Endothelial cell of umbilical vein (primary cell): ENCODE measurements around the gene RFC3. TPM values are rescaled to one million over a fixed set of nuclear protein-coding genes. Genes with fewer than 3 reads are reported as not detected.

Experiments
- BruUV-seq: library from RNA; stranded (reverse); fragments of 400-500 nt; replicated peaks from 2 replicates; lab custom pipeline; 2021; lab: Mats Ljungman, UMichigan
- CTCF ChIA-PET: fragments of 300-600, 350-600 bp; sonication (Branson Sonifier 250); formaldehyde crosslinking; loops from one replicate; lab custom pipeline; 2021; ENCODE audit warnings: antibody characterized with exemption, inconsistent platforms; lab: Charles Lee
- POLR2A ChIA-PET: fragments of 300-600, 350-600 bp; sonication (Branson Sonifier 250); formaldehyde crosslinking; loops from one replicate; lab custom pipeline; 2021; ENCODE audit warnings: antibody characterized with exemption, inconsistent platforms; lab: Charles Lee
- DNase-seq: peaks from one replicate; pipeline ENCODE4 v3.0.0-alpha.2; 2011; ENCODE audit warnings: low read depth, low spot score
- FAIRE-seq: peaks from 2 replicates; lab custom pipeline; 2011; peaks lifted over from hg19 to GRCh38; lab: Jason Lieb, UNC
- H2AFZ ChIP-seq: 2 replicates; pipeline ENCODE4 v1.6.0; 2012; ENCODE audit warnings: low read depth, low read length, control low read depth, inconsistent platforms
- H3K27ac ChIP-seq: 2 replicates; pipeline ENCODE4 v1.5.1; 2011; ENCODE audit warnings: low read depth, mild to moderate bottlenecking, control low read depth, low read length, moderate library complexity; ENCODE audit not compliant: insufficient read depth
- H3K27me3 ChIP-seq, 2 experiments: 2 replicates each; pipeline versions ENCODE4 v1.6.0 to v1.6.1; 2011; ENCODE audit warnings: low read length in 2 of 2, mixed read lengths in 1 of 2; ENCODE audit not compliant: control insufficient read depth in 2 of 2, insufficient read depth in 2 of 2
- H3K36me3 ChIP-seq, 2 experiments: 2 replicates in 1 of 2; 3 replicates in 1 of 2; pipeline ENCODE4 v1.5.1; 2011; ENCODE audit warnings: low read length in 2 of 2, mild to moderate bottlenecking in 1 of 2, moderate library complexity in 1 of 2; ENCODE audit not compliant: control insufficient read depth in 2 of 2, insufficient read depth in 2 of 2; ENCODE audit errors: extremely low read depth in 1 of 2
- H3K4me1 ChIP-seq: 3 replicates; pipeline ENCODE4 v1.5.1; 2011; ENCODE audit warnings: mild to moderate bottlenecking, low read length; ENCODE audit not compliant: control insufficient read depth, insufficient read depth; ENCODE audit errors: extremely low read depth
- H3K4me2 ChIP-seq: 2 replicates; pipeline ENCODE4 v1.6.1; 2011; ENCODE audit warnings: low read length, control low read depth, mixed read lengths; ENCODE audit not compliant: insufficient read depth
- H3K4me3 ChIP-seq, 3 experiments: fragments of 200-600 bp in 1 of 3; sonication (generic), shearing (Covaris generic) in 1 of 3; replicated peaks in 1 of 3; 2 replicates each; pipeline ENCODE4 v1.5.1; 2011 to 2016; ENCODE audit warnings: control low read depth in 3 of 3, low read length in 3 of 3, mild to moderate bottlenecking in 2 of 3, inconsistent platforms in 1 of 3, low read depth in 1 of 3, moderate library complexity in 1 of 3; ENCODE audit not compliant: insufficient read depth in 1 of 3
- H3K79me2 ChIP-seq: 2 replicates; pipeline ENCODE4 v1.6.0; 2012; ENCODE audit warnings: low read length, inconsistent platforms; ENCODE audit not compliant: control insufficient read depth, insufficient read depth
- H3K9ac ChIP-seq: replicated peaks from 2 replicates; pipeline ENCODE3; 2011; ENCODE audit warnings: low read length, control low read depth; ENCODE audit not compliant: insufficient read depth; ENCODE audit errors: extremely low read depth
- H3K9me1 ChIP-seq: replicated peaks from 3 replicates; pipeline ENCODE4 v1.6.0; 2011; ENCODE audit warnings: mild to moderate bottlenecking, low read length; ENCODE audit not compliant: control insufficient read depth, insufficient read depth; ENCODE audit errors: extremely low read depth
- H3K9me3 ChIP-seq: replicated peaks from 2 replicates; pipeline ENCODE4 v1.5.1; 2012; ENCODE audit warnings: low read length, inconsistent platforms; ENCODE audit not compliant: control insufficient read depth, insufficient read depth
- H4K20me1 ChIP-seq: replicated peaks from 2 replicates; pipeline ENCODE3; 2011; ENCODE audit warnings: mild to moderate bottlenecking, low read length; ENCODE audit not compliant: control insufficient read depth, insufficient read depth; ENCODE audit errors: extremely low read depth
- CTCF ChIP-seq, 2 donors: IDR thresholded peaks; 1 replicate in 1 of 2; 2 replicates in 1 of 2; pipeline ENCODE4 v1.5.1; 2011; ENCODE audit warnings: low read length in 2 of 2, mild to moderate bottlenecking in 2 of 2, moderate library complexity in 2 of 2, control low read depth in 1 of 2, inconsistent platforms in 1 of 2, low read depth in 1 of 2; ENCODE audit not compliant: insufficient read depth in 1 of 2; ENCODE audit errors: extremely low read depth in 1 of 2
- EZH2 ChIP-seq: IDR thresholded peaks from 2 replicates; pipeline ENCODE4 v1.6.1; 2012; ENCODE audit warnings: borderline replicate concordance, low read depth, mild to moderate bottlenecking, moderate library complexity, low read length, inconsistent platforms; ENCODE audit not compliant: severe bottlenecking
- FOS ChIP-seq: IDR thresholded peaks from 2 replicates; pipeline ENCODE4 v1.6.1; 2011; ENCODE audit warnings: mild to moderate bottlenecking, low read length, moderate library complexity, borderline replicate concordance; ENCODE audit not compliant: insufficient read depth
- GATA2 ChIP-seq: IDR thresholded peaks from 2 replicates; pipeline ENCODE4 v1.7.0; 2011; ENCODE audit warnings: low read depth, mild to moderate bottlenecking, moderate library complexity, mixed read lengths, low read length; ENCODE audit not compliant: insufficient read length, insufficient read depth
- JUN ChIP-seq: IDR thresholded peaks from 2 replicates; pipeline ENCODE4 v1.6.1; 2011; ENCODE audit warnings: borderline replicate concordance, low read depth; ENCODE audit not compliant: insufficient read length, insufficient read depth
- MAX ChIP-seq: IDR thresholded peaks from 2 replicates; pipeline ENCODE4 v1.6.1; 2011; ENCODE audit not compliant: insufficient read depth, insufficient read length
- MYC ChIP-seq: IDR thresholded peaks from one replicate; pipeline ENCODE4 v1.6.1; 2011; ENCODE audit warnings: mild to moderate bottlenecking, low read depth, low read length
- POLR2A ChIP-seq: IDR thresholded peaks from 2 replicates; pipeline ENCODE4 v1.6.1; 2012; ENCODE audit warnings: low read depth, mild to moderate bottlenecking, control low read depth, low read length
- POLR2AphosphoS5 ChIP-seq: IDR thresholded peaks from 2 replicates; pipeline ENCODE4 v1.6.1; 2012; ENCODE audit warnings: low read depth, mild to moderate bottlenecking, control low read depth, low read length, moderate library complexity; ENCODE audit not compliant: insufficient read depth
- dilution Hi-C: fragments of 300-500 bp; cut with MboI; formaldehyde crosslinking; loops from one replicate; pipeline ENCODE4 v1.15.0; 2019; ENCODE audit warnings: low sequenced_read_pairs; ENCODE audit not compliant: extremely low pct_ligation_motif_present
- intact Hi-C: fragments of 100-400 bp; cut with micrococcal nuclease; formaldehyde crosslinking; loops from one replicate; pipeline ENCODE4 v1.10.0; 2022
- polyA plus RNA-seq, 4 experiments: library from polyadenylated mRNA; depleted of rRNA in 3 of 4; stranded (reverse) in 3 of 4; unstranded in 1 of 4; fragments of >200 nt; gene quantifications; 2 replicates each; pipeline versions ENCODE4 v1.2.1 to v1.2.3, GENCODE V29; 2011 to 2012; ENCODE audit warnings: missing spikeins in 1 of 4
- total RNA-seq: library from RNA; stranded (reverse); gene quantifications from 2 replicates; pipeline ENCODE4 v1.2.3, GENCODE V29; 2021

Gene RFC3
- total and polyA plus RNA-seq, 2 donors (not counting 3 experiments of a cell fraction or from before 2014, with no cell fraction given) = 7.3 to 17.9 TPM

DNA sequence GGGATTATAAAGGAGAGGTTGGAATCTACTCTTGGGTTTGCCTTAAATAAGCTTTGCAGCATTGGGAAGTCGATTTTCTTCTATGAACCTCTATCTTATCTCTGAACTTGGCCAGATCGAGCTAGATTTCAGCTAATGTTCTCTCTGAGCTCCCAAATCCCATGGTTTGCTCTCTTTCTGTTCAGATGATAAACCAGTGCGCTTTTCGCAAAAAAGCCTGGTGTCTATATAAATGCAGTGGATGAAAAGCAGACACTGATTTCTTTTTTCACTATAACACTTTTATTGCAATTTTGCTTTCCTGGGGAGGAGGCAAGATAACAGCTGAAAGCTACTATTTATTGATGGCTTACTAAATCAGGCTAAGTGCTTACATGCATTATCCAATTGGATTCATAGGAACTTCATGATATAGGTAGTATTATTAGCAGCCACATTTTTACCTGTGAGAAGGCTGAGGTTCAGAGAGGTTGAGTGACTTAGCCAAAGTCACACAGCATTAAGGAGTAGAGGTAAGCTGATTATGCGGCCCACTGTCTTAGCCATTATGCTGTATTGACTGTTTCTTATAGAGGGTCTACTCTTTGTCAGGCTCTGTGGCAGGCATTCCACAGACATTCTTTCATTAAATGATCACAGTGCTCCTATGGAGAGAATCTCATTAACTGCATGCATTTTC, 58.9 kb downstream of the RFC3 start:
- Histone ChIP-seq H3K27ac (no peak overlapping the region), H3K79me2 (no peaks in the 10 kb centered on the region), H3K9me1 (no peaks in the 10 kb centered on the region), H3K9me3 (no peaks in the 10 kb centered on the region), H3K4me2 (no peak overlapping the region), H3K27me3 (peaks cover 0 to 2% of the 10 kb centered on the region in 2 experiments), H3K9ac (no peak overlapping the region), H2AFZ (no peak overlapping the region), H3K4me3 (no peak overlapping the region), H3K4me1 (peaks cover 17% of the 10 kb centered on the region), H3K36me3 (no peaks in the 10 kb centered on the region), H4K20me1 (no peaks in the 10 kb centered on the region)
- TF ChIP-seq MAX (no peak), MYC (no peak), EZH2 (no peak), JUN (no peak), CTCF (IDR thresholded peaks at IDR 0.05; ENCODE audit: extremely low read depth in 1 of 2, insufficient read depth in 1 of 2, low read depth in 1 of 2, low read length in 2 of 2) (no peak), GATA2 (no peak), POLR2AphosphoS5 (no peak), FOS (no peak), POLR2A (no peak)
- no TSS peak for BruUV-seq
- dilution Hi-C loops (no loop called here), intact Hi-C loops (loop anchor here (5.0 kb wide), 3 partner anchors 55 to 1845 kb away; no protein-coding TSS in a partner anchor)
- FAIRE-seq (no peak), DNase-seq (no peak)
- CTCF ChIA-PET = interaction anchor here (1.4 to 2.0 kb wide), 3 partner anchors 9 to 1288 kb away, joined by 4 to 9 read pairs (median 8); no protein-coding TSS in a partner anchor
- POLR2A ChIA-PET = interaction anchor here (0.6 kb wide), 1 partner anchor 330 kb away, joined by 3 read pairs; no protein-coding TSS in a partner anchor
